ENCODE measurements around the gene MCF2L2.
"Not testable (repeated sequence)": the region's sequence is repeated elsewhere in the genome, so short reads cannot be mapped to it uniquely, and the experiment has no call there.

MCF2L2 gene

DNA sequence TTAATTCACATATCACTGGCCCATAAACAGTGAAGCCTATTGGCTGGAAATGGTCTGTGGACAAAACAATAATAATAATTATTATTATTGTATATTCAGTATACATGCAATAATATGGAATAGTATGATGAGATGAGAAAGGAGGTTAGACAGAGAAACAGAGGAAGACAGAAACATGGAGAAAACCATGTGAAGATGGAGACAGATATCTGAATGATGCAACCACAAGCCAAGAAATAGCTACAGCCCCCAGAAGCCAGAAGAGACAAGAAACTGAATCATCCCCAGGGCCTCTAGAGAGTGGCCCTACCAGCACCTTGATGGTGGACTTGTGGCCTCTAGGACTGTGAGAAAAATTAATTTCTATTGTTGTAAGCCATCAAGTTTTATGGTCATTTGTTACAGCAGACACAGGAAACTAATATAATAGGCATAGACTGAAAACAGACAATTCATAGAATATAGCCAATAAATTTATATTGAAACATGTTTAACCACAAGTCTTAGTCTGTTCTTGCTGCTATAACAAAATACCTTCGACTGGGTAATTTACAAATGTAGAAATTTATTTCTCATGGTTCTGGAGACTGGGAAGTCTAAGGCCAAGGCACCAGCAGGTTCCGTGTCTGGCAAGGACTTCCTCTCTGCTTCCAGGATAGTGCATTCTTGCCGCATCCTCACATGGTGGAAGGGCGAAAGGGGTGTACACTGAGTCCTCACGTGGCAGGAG is 31.6 kb downstream of the MCF2L2 start:
- DNase-seq (ENCODE audit: low spot score) = no peak

DNA sequence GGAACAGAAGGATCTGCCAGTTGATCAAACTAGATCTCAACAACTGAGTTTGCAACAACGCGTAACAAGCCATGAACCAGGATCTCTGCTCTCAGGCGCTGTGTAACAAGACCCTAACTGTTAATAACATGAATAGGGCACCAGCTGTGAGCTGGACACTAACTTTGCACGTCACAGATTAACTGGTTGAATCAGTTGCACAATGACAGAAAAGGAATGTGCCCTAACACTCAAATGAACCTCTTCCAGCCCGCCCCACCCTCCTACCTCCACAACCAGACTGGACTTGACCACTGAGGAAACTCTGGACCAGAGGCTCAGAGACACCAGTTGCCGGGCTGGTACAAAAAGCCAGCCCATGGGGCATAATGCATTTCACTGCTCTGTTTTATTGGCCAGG is 34.3 kb downstream of the MCF2L2 start:
- DNase-seq (ENCODE audit: low spot score) = no peak

DNA sequence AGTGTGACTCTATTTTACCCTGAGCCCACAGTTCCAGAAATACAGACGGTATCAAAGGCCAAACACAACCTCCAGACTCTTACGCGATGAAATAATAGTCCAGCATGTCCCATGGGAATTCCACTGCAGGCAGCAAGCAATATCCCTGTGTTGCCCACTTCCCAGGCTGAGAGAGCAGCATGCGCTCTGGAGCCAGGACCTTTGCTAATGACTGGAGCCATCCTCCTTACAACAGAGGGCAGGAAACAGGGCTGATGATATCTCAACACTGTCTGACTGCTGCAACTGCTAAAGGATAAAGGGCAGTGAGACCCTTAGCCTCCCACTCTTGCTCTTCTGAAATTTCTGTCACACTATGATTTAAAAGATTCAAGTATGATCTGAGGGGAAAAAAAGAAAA is 34.8 kb downstream of the MCF2L2 start:
- no peak for DNase-seq (ENCODE audit: low spot score)

DNA sequence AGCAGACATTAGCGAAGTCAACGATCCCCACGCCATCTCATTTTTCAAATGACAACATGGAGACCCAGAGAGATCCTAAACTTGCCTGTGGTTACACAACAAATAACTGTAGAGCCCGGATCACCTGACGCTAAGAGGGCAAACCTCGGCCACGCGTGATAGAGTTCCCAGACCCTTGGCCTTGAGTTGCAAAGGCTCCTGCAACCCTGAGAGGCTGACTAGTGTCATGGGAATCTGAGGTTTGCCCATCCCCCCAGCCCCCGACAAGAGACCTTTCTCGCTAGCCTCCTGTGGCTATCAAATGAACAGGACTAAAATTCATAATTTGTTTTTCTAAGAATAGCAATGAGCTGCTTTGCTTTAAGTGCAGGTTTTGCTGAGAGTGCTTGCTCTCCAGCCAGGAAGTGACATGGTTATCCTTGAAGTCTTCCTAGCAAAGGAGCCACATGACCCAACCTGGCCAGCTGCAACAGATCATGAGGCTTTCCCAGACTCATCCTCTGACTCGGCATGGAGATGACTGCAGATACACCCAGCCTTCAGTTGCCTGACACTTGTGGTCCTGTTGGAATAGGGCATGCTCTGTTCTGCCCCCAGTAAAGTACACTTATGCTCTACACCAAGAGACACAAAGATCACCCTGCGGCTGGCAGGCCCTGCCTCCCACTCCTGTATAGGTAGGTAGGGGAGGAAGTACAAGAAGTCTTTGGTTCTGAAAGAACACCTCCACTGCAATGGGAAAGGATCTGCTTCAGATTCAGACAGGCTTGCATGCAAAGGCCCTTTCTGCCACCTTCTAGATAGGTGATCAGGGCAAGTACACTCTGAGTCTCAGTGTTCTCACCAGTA is 36.0 kb downstream of the MCF2L2 start:
- no peak for DNase-seq (ENCODE audit: low spot score)

DNA sequence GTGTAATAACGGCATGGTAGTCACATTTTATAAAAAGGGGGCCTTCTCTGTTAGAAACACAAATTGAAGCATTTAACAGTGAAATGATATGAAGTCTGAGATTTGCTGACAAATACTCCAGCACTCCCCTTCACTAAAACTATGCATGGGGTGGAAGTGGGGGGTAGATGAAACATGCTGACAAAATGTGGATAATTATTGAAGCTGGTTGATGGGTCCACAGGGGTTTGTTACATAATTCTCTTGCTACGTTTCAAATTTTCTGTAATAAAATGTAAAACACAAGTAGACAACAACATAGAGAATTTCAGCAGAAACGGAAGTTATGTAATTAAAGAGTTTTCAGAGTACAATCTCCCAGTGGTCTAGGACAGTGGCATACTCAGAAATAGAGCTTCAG is 37.0 kb downstream of the MCF2L2 start:
- DNase-seq (ENCODE audit: low spot score) = no peak

DNA sequence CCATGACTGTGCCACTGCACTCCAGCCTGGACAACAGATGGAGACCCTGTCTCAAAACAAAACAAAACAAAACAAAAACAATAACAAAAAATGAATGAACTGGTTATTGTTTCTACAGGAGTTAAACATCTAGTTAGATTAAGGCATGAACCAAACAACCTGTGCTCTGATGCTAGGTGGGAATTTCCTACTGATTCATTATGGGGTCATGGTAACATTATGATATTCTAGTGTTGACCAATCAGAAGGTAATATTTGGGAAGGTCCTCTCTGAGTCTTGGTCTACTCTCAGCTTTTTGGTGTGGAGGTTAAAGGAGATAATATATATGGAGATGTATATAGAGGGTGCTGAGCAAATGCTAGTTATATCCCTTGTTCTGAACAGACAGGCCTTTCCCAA is 37.6 kb downstream of the MCF2L2 start:
- DNase-seq (ENCODE audit: low spot score) = no peak

DNA sequence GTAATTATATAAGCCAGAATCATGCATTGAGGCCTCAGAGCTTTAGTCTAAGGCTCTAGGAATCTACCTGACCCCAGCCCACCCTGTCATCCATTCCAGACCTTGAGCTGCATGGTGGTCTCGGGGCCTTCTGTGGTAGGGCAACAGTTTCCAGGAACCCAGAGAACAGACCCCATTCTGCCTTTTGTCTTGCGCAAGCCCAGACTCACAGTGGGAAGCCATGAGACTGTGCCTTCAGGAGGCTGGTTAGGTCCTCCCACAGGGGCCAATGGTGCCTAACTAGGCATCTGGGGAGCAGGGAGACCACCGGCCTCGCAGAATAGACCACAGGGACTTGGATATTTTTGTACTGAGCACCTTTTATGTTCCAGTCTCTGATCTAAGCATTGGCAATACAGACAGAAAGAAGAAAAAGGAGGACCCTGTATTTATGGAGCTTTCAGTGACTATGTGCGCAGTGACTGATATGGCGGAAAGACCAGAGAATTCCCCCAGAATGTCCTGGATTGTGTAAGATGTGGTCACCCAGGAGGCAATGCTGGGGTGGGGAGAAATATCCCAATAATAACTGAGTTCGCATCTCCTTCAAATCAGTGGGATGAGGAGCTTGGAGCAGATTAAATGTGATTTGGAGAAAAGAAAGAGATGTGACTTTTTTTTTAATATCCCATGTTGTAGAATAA is 40.1 kb downstream of the MCF2L2 start:
- DNase-seq (ENCODE audit: low spot score) = no peak

DNA sequence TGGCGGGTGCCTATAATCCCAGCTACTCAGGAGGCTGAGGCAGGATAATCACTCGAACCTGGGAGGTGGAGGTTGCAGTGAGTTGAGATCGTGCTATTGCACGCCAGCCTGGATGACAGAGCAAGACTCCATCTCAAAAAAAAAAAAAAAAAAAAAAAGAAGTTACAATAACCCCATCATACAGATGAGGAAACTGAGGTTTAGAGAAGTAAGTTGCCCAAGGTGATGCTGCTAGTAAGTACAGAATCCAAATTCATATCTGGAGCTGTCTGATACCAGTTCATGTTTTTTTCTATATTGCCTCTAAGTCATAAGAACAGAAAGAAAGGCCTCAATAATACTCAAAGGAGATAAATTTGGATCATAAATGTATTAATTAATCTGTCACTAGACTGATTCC is 40.6 kb downstream of the MCF2L2 start:
- no peak for DNase-seq (ENCODE audit: low spot score)

DNA sequence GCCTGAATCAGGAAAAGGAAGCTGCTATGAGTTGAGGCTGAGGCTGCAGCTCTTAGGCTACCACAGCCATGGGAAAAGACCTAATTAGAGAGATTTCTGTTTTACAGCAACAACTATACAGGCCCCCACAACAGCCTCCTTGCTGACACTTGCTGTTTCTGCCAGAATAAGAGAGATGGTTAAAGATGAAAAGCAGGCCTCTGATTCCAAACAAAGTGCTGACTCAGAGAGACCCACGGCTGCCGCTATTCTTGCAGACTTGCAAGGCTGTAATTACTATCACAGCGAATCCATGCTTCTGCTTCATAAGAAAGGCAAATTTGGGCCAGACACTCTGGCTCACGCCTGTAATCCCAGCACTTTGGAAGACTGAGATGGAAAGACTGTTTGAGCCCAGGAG is 41.8 kb downstream of the MCF2L2 start:
- no peak for DNase-seq (ENCODE audit: low spot score)

DNA sequence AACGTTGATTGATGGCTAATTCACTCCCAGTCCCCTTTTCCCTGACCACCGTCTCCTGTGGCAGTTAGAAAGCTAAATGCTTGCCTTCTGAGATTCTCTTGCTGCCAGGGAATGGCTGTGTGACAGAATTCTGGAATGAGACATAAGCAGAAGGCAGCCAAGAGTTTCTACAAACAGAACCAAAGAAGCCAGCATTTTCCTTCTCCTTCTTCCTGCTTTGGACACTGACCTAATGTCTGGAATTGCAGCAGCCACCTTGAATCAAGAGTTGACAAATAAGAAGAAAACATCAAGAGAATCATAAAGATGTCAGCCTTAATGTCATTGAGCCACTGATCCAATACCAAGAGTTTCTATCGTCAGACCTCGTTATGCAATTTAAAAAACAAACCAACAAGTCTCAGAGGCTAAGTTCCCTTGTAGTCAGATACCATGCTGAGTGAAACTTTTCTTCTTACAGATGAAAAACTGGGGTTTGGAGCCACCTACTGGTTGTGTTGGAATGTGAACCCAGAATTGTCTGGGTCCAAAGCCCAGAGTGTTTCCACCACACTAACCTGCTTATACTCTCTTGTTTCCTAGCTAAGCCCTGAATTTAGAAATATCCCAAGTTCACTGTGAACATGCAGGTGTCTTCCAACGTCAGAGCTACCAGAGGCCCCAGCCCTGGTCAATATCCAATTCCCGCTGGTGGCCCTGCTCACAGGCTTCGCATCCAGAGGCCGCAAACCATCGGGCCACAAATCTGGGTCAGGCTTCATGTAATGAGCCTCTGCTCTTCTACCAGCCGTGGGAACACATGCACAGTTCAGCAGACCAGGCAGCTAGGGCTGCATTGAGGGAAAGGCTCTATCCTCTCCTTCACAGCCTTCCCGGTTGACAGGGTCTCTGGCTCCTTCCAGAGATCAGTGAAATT is 42.5 kb downstream of the MCF2L2 start:
- DNase-seq (ENCODE audit: low spot score) = peak; percentile 44

DNA sequence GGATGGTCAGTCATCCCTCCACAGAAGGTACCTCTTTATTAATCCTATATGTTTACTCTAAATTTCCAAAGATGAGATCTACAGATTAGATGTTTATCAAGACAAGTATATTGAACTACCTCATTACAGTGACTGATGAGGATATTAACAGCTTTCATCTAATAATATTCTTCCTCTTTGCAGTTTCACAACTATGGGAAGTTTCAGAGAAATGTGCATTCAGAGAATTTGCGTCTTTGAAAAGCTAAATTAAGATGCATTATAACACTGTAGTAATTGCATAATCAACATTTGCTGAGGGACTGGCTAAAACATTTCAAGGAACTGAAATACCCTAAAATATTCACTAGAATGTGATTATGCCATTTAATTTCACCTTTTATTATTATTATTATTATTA is 46.7 kb downstream of the MCF2L2 start:
- DNase-seq (ENCODE audit: low spot score) = no peak

DNA sequence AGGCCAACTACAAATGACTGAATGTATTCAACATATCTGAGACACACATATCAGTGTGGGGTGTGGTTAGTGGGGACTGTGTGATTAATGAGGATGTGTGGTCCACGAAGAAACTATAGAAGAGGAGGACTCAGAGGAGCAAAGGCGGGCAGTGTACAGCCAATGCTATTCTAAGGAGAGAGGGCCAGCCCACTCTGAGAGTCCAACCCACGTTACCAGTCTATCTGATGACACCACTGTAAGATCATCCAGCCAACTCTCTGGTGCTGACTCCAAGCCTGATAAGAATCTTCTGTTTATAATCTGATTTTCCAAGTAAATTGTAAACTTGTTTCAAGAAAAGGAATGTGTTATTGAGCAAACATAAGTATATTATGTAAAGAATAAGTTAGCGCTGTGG is 47.2 kb downstream of the MCF2L2 start:
- peak; percentile 10 for DNase-seq (ENCODE audit: low spot score)

DNA sequence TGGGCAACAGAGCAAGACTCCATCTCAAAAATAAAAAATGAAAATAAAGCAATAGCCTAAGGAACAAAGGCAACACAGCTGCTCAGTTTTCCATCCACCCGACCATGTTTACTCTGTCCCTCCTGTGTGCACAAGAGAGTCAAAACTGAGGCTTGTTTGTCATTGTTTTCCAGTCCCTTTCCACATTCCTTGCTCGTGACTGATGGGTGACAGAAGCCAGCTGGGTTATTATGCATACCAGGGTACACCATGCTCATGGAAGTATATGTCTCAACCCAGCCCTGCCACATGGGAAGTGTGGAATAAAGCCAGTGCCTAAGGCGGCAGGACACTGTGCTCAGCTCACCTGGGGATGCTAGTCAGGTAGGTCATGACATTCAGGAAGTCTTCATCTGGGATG is 49.5 kb downstream of the MCF2L2 start:
- DNase-seq (ENCODE audit: low spot score) = no peak

DNA sequence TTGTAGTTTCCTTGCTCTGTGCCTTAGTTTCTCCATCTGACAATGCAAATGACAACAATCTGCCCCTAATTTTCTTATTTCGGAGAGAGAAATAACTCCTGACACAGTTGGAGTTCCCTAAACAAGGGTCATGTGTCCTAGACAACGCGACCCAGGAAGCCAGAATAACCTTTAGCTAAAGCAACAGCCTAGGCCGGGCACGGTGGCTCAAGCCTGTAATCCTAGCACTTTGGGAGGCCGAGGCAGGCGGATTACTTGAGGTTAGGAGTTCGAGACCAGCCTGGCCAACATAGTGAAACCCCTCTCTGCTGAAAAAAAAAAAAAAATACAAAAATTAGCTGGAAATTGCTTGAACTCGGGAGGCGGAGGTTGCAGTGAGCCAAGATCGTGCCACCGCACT is 49.9 kb downstream of the MCF2L2 start:
- no peak for DNase-seq (ENCODE audit: low spot score)

DNA sequence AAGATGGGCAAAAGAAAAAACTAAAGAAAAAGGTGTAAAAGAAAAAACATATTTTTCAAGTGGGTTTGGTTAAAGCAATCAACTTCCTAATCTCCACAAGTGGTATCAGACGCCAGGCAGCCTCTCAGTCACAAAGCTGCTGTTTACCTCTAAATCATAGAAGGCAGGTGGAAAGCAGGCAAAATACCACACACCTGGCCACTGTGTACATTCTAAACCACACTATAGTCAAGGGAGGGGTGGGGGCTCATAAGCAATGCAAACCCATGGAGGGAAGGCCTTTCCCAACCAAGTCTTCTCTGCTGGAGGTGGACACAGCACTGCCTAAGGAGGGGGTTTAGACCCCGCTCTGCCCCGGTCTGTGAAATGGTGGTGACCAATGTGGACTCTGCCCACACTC is 50.4 kb downstream of the MCF2L2 start:
- no peak for DNase-seq (ENCODE audit: low spot score)

DNA sequence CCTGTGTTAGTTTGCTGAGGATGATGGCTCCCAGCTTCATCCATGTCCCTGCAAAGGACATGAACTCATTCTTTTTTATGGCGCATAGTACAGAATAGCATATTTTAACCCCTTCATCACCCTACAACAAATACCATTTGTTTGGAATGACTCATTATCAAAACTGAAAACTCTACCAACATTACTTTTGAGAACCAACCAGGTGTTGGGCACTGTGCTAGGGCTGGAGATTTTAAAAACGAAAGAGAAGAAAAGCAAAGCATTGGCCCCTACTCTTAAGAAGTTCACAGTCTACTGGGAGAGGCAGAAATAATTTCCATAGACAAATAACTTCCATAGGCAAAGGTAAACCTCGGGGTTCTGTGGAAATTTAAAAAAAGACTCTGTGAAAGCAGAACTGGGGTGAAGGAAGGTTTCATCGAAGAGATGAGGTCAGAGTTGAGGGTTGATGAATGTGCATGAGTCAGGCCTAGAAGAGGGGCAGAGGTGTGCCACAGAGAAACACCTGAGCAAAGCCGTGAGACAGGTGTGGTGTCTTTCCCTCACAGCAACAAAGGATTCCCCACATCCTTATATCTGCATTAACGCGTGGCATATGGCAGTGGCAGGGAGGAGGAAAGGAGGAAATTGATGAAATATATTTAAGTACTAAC is 51.0 kb downstream of the MCF2L2 start:
- DNase-seq (ENCODE audit: low spot score) = no peak

DNA sequence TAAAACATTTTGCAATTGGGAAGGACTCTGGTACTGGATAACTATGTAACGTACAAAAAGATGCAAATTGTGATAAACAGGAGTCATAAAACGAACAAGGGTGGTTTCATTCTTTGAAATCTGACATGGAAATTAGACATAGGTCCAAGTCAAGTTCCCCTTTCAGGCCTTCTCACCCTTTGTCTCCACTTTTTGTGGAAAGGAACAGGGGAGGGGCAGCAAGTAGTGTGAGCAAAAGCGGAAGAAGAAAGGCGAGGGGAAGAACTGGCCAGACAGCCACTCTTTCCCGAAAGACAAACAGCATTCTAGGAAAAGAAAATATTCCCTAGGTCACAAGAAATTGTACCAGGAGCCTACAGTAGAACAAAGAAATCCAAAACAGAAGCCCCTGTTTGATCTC is 52.6 kb downstream of the MCF2L2 start:
- DNase-seq (ENCODE audit: low spot score) = no peak

DNA sequence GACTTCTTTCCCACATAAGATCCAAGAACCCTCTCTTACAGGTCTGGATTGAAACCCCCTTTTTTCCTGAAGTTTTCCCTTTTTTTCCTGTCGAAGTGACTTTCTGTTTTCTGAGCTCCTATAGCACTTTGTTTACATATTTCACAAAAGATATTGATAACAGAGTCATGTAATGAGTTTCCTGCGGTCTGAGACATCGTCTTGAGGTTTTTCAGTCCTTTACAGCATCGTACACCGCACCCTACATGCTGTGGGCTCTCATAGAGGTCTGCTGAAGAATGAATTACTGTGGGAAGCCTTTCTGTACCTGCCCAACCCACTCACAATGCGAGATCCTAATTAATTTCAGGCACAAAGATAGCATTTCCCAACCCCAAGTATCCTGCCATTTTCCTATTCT is 53.1 kb downstream of the MCF2L2 start:
- DNase-seq (ENCODE audit: low spot score) = no peak

DNA sequence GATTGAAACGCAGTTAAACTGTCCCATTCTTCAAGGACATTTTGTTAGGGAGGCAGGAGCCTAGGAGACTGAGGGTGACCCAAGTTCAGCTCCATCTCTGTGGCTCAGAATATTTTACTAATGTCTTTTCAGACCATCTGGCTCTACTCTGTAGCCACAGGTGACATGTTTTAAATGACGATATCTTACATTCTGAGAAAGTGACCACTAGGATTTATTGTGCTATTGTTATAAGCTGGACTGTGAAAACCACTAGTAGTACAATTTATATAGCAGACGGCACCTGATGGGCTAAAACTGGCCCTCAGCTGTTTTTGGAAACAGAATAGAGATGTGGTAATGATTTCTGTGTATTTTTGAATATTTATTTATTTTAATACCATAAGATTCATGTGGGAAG is 55.5 kb downstream of the MCF2L2 start:
- DNase-seq (ENCODE audit: low spot score) = no peak

DNA sequence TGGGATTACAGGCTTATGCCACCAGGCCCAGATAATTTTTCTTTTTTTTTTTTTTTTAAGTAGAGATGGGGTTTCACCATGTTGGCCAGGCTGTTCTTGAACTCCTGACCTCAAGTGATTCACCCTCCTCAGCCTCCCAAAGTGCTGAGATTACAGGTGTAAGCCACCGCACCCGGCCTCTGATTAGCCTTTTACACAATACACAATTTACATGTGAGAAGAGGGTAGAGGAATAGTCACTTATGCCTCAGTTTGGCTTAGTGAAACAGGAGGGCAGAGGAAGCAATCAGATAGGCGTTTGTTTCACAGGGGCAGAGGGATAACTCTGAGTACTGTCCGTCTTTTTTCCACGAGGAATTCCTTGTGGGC is 56.8 kb downstream of the MCF2L2 start:
- DNase-seq (ENCODE audit: low spot score) = not testable (repeated sequence)

DNA sequence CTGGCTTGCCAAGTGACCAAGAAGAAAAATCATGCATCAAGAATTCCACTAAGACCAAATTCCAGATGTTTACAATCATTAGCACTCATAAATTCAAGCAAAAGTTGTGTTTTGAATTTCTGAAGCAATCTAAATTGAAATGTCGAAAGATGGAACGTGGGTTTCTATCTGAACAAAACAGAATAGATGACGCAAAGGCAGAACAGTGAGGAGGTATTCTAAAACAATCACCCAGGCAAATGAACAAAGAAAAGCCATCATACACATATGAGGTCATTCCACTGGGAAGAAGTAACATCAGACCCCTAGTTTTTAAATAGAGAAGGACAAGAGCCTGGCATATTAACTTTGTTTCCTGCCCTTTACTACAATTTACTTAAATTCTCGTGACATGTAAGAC is 58.0 kb downstream of the MCF2L2 start:
- DNase-seq (ENCODE audit: low spot score) = no peak

DNA sequence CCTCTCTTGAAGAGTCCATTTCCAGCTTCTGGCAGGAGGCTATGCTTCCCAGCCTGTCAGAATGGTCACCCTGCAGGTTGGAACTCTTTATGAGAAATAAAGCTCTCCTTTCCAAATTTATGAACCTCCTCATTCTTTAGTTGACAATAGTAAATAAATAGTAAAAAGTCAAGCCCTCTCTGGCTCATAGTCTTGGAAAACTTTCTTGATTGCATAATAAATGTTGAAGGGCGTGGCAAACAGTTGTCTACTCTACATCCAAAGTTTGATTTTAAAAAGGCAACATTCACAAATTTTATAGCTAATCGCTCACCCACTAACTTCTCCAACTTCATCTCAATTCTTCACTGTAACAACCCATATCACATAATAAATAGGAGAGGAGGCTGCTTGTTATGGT is 58.8 kb downstream of the MCF2L2 start:
- DNase-seq (ENCODE audit: low spot score) = no peak

All from hepatic stellate cell (primary cell).